ENCODE results near the gene TARDBP.
"Not testable (repeated sequence)": the region's sequence is repeated elsewhere in the genome, so short reads cannot be mapped to it uniquely, and the experiment has no call there.

TARDBP gene

GRCh38 chr1:11059155-11059967 lies 46.9 kb downstream of the TARDBP start:
- DNase-seq (ENCODE audit: low read depth, low spot score), result no peak

- peak; percentile 79 for DNase-seq (ENCODE audit: low read depth, low spot score)
These were observed 47.7 kb downstream of the TARDBP start, which contains the start of gene SRM for GRCh38 chr1:11059968-11060830. Gene SRM, minus strand, starts transcription at chr1:11060018. Its CDS starts 75 bp downstream, at chr1:11059943.

GRCh38 chr1:11061652-11062365 lies 49.4 kb downstream of the TARDBP start:
- no peak for DNase-seq (ENCODE audit: low read depth, low spot score)

GRCh38 chr1:11062965-11063401 lies 50.5 kb downstream of the TARDBP start:
- DNase-seq (ENCODE audit: low read depth, low spot score), result no peak

GRCh38 chr1:11063937-11064537 lies 51.6 kb downstream of the TARDBP start:
- not testable (repeated sequence) for DNase-seq (ENCODE audit: low read depth, low spot score)

GRCh38 chr1:11064942-11065341 lies 52.5 kb downstream of the TARDBP start:
- DNase-seq (ENCODE audit: low read depth, low spot score), result no peak

GRCh38 chr1:11065796-11066195 lies 53.3 kb downstream of the TARDBP start:
- DNase-seq (ENCODE audit: low read depth, low spot score), result no peak

- no peak for DNase-seq (ENCODE audit: low read depth, low spot score)
These were observed 55.5 kb downstream of the TARDBP start for GRCh38 chr1:11067716-11068599.

- no peak for DNase-seq (ENCODE audit: low read depth, low spot score)
These were observed 56.4 kb downstream of the TARDBP start for GRCh38 chr1:11068600-11069473.

- DNase-seq (ENCODE audit: low read depth, low spot score), result no peak
These were observed 58.4 kb downstream of the TARDBP start for GRCh38 chr1:11070876-11071275.

- DNase-seq (ENCODE audit: low read depth, low spot score), result no peak
These were observed 59.2 kb downstream of the TARDBP start for GRCh38 chr1:11071463-11072215.

GRCh38 chr1:11072216-11072917 lies 59.9 kb downstream of the TARDBP start:
- DNase-seq (ENCODE audit: low read depth, low spot score), result no peak

GRCh38 chr1:11073398-11073797 lies 60.9 kb downstream of the TARDBP start:
- DNase-seq (ENCODE audit: low read depth, low spot score), result not testable (repeated sequence)
